Activated naive CD8-positive, alpha-beta T cell (primary cell): Measurements from ENCODE around the gene ZNF331.
A peak's percentile ranks its signal among the peaks of the same experiment; 100 is the strongest.
"Not testable (repeated sequence)": the region's sequence is repeated elsewhere in the genome, so short reads cannot be mapped to it uniquely, and the experiment has no call there.

Experiments used
- H3K27ac Mint-ChIP-seq: one replicate; pipeline ENCODE4 v1.8.0; 2021; ENCODE audit warnings: mixed read lengths
- H3K27me3 Mint-ChIP-seq: one replicate; pipeline ENCODE4 v1.8.0; 2021; ENCODE audit warnings: mixed read lengths
- H3K36me3 Mint-ChIP-seq: one replicate; pipeline ENCODE4 v1.8.0; 2021; ENCODE audit warnings: mixed read lengths
- H3K4me1 Mint-ChIP-seq: one replicate; pipeline ENCODE4 v1.8.0; 2021; ENCODE audit warnings: low read depth, mixed read lengths
- H3K4me3 Mint-ChIP-seq: one replicate; pipeline ENCODE4 v1.8.0; 2021; ENCODE audit warnings: mild to moderate bottlenecking, mixed read lengths
- H3K9me3 Mint-ChIP-seq: one replicate; pipeline ENCODE4 v1.8.0; 2021; ENCODE audit warnings: low read depth, mixed read lengths

ZNF331 gene

GRCh38 chr19:53515047-53515446 lies 22.9 kb upstream of the ZNF331 start:
- not testable (repeated sequence) for H3K4me1 Mint-ChIP-seq, H3K27me3 Mint-ChIP-seq, H3K4me3 Mint-ChIP-seq, H3K9me3 Mint-ChIP-seq, H3K36me3 Mint-ChIP-seq, H3K27ac Mint-ChIP-seq

GRCh38 chr19:53517114-53517741 lies 20.7 kb upstream of the ZNF331 start:
- Mint-ChIP-seq H3K4me3 (no peak overlapping the region), H3K27ac (no peak overlapping the region), H3K9me3 (no peaks in the 10 kb centered on the region), H3K4me1 (peaks cover 15% of the 10 kb centered on the region), H3K36me3 (peaks cover 7% of the 10 kb centered on the region), H3K27me3 (no peaks in the 10 kb centered on the region)

- Mint-ChIP-seq H3K27me3 (no peaks in the 10 kb centered on the region), H3K27ac (no peak overlapping the region), H3K4me3 (no peak overlapping the region), H3K9me3 (peaks cover 4% of the 10 kb centered on the region), H3K4me1 (peaks cover 17% of the 10 kb centered on the region), H3K36me3 (peaks cover 11% of the 10 kb centered on the region)
Observed at GRCh38 chr19:53518121-53518520, 19.8 kb upstream of the ZNF331 start.

- Mint-ChIP-seq H3K4me1 (peaks cover 17% of the 10 kb centered on the region), H3K27ac (no peak overlapping the region), H3K4me3 (no peak overlapping the region), H3K36me3 (peaks cover 14% of the 10 kb centered on the region), H3K9me3 (peaks cover 4% of the 10 kb centered on the region), H3K27me3 (no peaks in the 10 kb centered on the region)
Observed at GRCh38 chr19:53518716-53519115, 19.2 kb upstream of the ZNF331 start.

GRCh38 chr19:53519446-53519845 lies 18.5 kb upstream of the ZNF331 start:
- Mint-ChIP-seq H3K27me3 (no peaks in the 10 kb centered on the region), H3K4me3 (peak overlapping the region; percentile 42), H3K4me1 (peaks cover 17% of the 10 kb centered on the region), H3K27ac (no peak overlapping the region), H3K9me3 (peaks cover 4% of the 10 kb centered on the region), H3K36me3 (peaks cover 16% of the 10 kb centered on the region)

GRCh38 chr19:53520163-53520546 lies 17.8 kb upstream of the ZNF331 start:
- H3K4me1 Mint-ChIP-seq: peaks cover 17% of the 10 kb centered on the region
- no peaks in the 10 kb centered on the region for H3K27me3 Mint-ChIP-seq
- H3K4me3 Mint-ChIP-seq: peak overlapping the region; percentile 97
- peaks cover 16% of the 10 kb centered on the region for H3K36me3 Mint-ChIP-seq
- peaks cover 4% of the 10 kb centered on the region for H3K9me3 Mint-ChIP-seq
- peak overlapping the region; percentile 90 for H3K27ac Mint-ChIP-seq

GRCh38 chr19:53520547-53521372 lies 17.2 kb upstream of the ZNF331 start:
- Mint-ChIP-seq H3K9me3 (peaks cover 4% of the 10 kb centered on the region), H3K27me3 (no peaks in the 10 kb centered on the region), H3K4me3 (peak overlapping the region; percentile 97), H3K27ac (peak overlapping the region; percentile 90), H3K4me1 (peaks cover 17% of the 10 kb centered on the region), H3K36me3 (peaks cover 23% of the 10 kb centered on the region)

GRCh38 chr19:53521373-53522202 lies 16.4 kb upstream of the ZNF331 start:
- H3K9me3 Mint-ChIP-seq: peaks cover 10% of the 10 kb centered on the region
- H3K36me3 Mint-ChIP-seq: peaks cover 28% of the 10 kb centered on the region
- peak overlapping the region; percentile 97 for H3K4me3 Mint-ChIP-seq
- H3K27me3 Mint-ChIP-seq: no peaks in the 10 kb centered on the region
- peaks cover 17% of the 10 kb centered on the region for H3K4me1 Mint-ChIP-seq
- H3K27ac Mint-ChIP-seq: peak overlapping the region; percentile 90

GRCh38 chr19:53525922-53526321 lies 12.0 kb upstream of the ZNF331 start:
- H3K9me3 Mint-ChIP-seq: peaks cover 10% of the 10 kb centered on the region
- H3K27ac Mint-ChIP-seq: no peak overlapping the region
- no peaks in the 10 kb centered on the region for H3K27me3 Mint-ChIP-seq
- H3K4me1 Mint-ChIP-seq: peaks cover 12% of the 10 kb centered on the region
- H3K36me3 Mint-ChIP-seq: peaks cover 43% of the 10 kb centered on the region
- H3K4me3 Mint-ChIP-seq: no peak overlapping the region

- peaks cover 20% of the 10 kb centered on the region for H3K9me3 Mint-ChIP-seq
- no peak overlapping the region for H3K4me3 Mint-ChIP-seq
- peaks cover 51% of the 10 kb centered on the region for H3K36me3 Mint-ChIP-seq
- no peaks in the 10 kb centered on the region for H3K4me1 Mint-ChIP-seq
- H3K27me3 Mint-ChIP-seq: no peaks in the 10 kb centered on the region
- no peak overlapping the region for H3K27ac Mint-ChIP-seq
Observed at GRCh38 chr19:53530622-53531021, 7.3 kb upstream of the ZNF331 start.

- Mint-ChIP-seq H3K4me1 (peaks cover 1% of the 10 kb centered on the region), H3K27me3 (no peaks in the 10 kb centered on the region), H3K9me3 (peaks cover 17% of the 10 kb centered on the region), H3K36me3 (peaks cover 48% of the 10 kb centered on the region), H3K4me3 (no peak overlapping the region), H3K27ac (no peak overlapping the region)
Observed at GRCh38 chr19:53531457-53531856, 6.5 kb upstream of the ZNF331 start.

GRCh38 chr19:53532362-53532761 lies 5.6 kb upstream of the ZNF331 start:
- H3K4me1 Mint-ChIP-seq: peaks cover 5% of the 10 kb centered on the region

GRCh38 chr19:53536225-53536548 lies 1.8 kb upstream of the ZNF331 start:
- Mint-ChIP-seq H3K9me3 (peaks cover 16% of the 10 kb centered on the region), H3K4me3 (peak overlapping the region; percentile 95), H3K27ac (peak overlapping the region; percentile 47), H3K4me1 (peaks cover 26% of the 10 kb centered on the region), H3K27me3 (no peaks in the 10 kb centered on the region), H3K36me3 (peaks cover 31% of the 10 kb centered on the region)

More at GRCh38 chr19:53532362-53532761, 5.6 kb upstream of the ZNF331 start:
- Mint-ChIP-seq H3K27ac (no peak overlapping the region), H3K4me3 (no peak overlapping the region), H3K27me3 (no peaks in the 10 kb centered on the region), H3K36me3 (peaks cover 46% of the 10 kb centered on the region), H3K9me3 (peaks cover 18% of the 10 kb centered on the region)

GRCh38 chr19:53537121-53537520 lies 824 bp upstream of the ZNF331 start:
- Mint-ChIP-seq H3K9me3 (peaks cover 13% of the 10 kb centered on the region), H3K27ac (peak overlapping the region; percentile 98), H3K4me1 (peaks cover 32% of the 10 kb centered on the region), H3K27me3 (no peaks in the 10 kb centered on the region), H3K36me3 (peaks cover 26% of the 10 kb centered on the region), H3K4me3 (peak overlapping the region; percentile 95)
